Skeletal muscle satellite cell (primary cell): ENCODE measurements around the gene MAMDC2.
"Not testable (repeated sequence)": the region's sequence is repeated elsewhere in the genome, so short reads cannot be mapped to it uniquely, and the experiment has no call there.

Experiments
- H3K27me3 ChIP-seq: 2 replicates; pipeline ENCODE4 v1.7.0; 2013; ENCODE audit warnings: low read length; ENCODE audit not compliant: control insufficient read depth, insufficient read depth
- H3K36me3 ChIP-seq: 2 replicates; pipeline ENCODE4 v1.7.0; 2013; ENCODE audit warnings: mild to moderate bottlenecking, control low read depth, low read length; ENCODE audit not compliant: insufficient read depth
- H3K4me1 ChIP-seq: 2 replicates; pipeline ENCODE4 v1.7.0; 2013; ENCODE audit warnings: low read length; ENCODE audit not compliant: control insufficient read depth, insufficient read depth
- H3K4me2 ChIP-seq: 2 replicates; pipeline ENCODE4 v1.7.0; 2013; ENCODE audit warnings: mild to moderate bottlenecking, low read length
- H3K4me3 ChIP-seq: 2 replicates; pipeline ENCODE4 v1.7.0; 2013; ENCODE audit warnings: low read length
- H3K9ac ChIP-seq: 2 replicates; pipeline ENCODE4 v1.7.0; 2013; ENCODE audit warnings: mild to moderate bottlenecking, low read depth, low read length, moderate library complexity
- H3K9me3 ChIP-seq: replicated peaks from 2 replicates; pipeline ENCODE4 v1.7.0; 2013; ENCODE audit warnings: mild to moderate bottlenecking, control low read depth, low read length

The MAMDC2 gene

DNA sequence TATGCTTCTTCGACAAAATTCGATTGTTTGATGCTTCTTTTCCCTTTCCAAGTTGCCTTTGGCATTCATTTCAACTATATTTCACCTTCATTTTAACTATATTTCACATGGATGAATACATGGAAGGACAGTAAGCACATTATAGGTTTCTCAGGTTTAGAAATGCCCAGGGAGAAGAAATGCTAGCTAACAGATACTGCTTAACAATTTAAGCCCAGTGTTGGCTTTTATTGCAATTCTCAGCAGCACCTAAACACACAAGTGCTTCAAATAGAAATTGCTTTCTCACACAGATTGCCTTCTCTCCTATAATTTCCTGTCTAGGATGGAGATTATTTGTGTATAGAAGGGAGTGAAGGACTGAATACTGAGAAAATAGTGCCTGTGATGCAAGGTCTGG lies 185.0 kb downstream of the MAMDC2 start:
- Histone ChIP-seq H3K36me3 (no peaks in the 10 kb centered on the region), H3K9ac (peak overlapping the region; percentile 17), H3K4me3 (no peak overlapping the region), H3K9me3 (no peaks in the 10 kb centered on the region), H3K4me2 (no peak overlapping the region), H3K27me3 (no peaks in the 10 kb centered on the region), H3K4me1 (peaks cover 21% of the 10 kb centered on the region)

GRCh38 chr9:70229026-70229425 lies 185.4 kb downstream of the MAMDC2 start:
- Histone ChIP-seq H3K9ac (peak overlapping the region; percentile 17), H3K4me3 (no peak overlapping the region), H3K27me3 (no peaks in the 10 kb centered on the region), H3K4me1 (peaks cover 21% of the 10 kb centered on the region), H3K4me2 (no peak overlapping the region), H3K36me3 (no peaks in the 10 kb centered on the region), H3K9me3 (no peaks in the 10 kb centered on the region)

GRCh38 chr9:70229579-70229978 lies 185.9 kb downstream of the MAMDC2 start:
- Histone ChIP-seq H3K9ac (peak overlapping the region; percentile 17), H3K4me1 (peaks cover 21% of the 10 kb centered on the region), H3K27me3 (no peaks in the 10 kb centered on the region), H3K36me3 (no peaks in the 10 kb centered on the region), H3K9me3 (no peaks in the 10 kb centered on the region), H3K4me3 (no peak overlapping the region), H3K4me2 (peak overlapping the region; percentile 24)

GRCh38 chr9:70232476-70232875 lies 188.8 kb downstream of the MAMDC2 start:
- Histone ChIP-seq H3K9ac (no peak overlapping the region), H3K36me3 (no peaks in the 10 kb centered on the region), H3K4me2 (no peak overlapping the region), H3K4me3 (no peak overlapping the region), H3K9me3 (no peaks in the 10 kb centered on the region), H3K27me3 (no peaks in the 10 kb centered on the region), H3K4me1 (peaks cover 21% of the 10 kb centered on the region)

GRCh38 chr9:70234208-70234607 lies 190.6 kb downstream of the MAMDC2 start:
- not testable (repeated sequence) for H3K9ac ChIP-seq, H3K36me3 ChIP-seq, H3K9me3 ChIP-seq, H3K27me3 ChIP-seq, H3K4me3 ChIP-seq, H3K4me2 ChIP-seq
- peaks cover 13% of the 10 kb centered on the region for H3K4me1 ChIP-seq

DNA sequence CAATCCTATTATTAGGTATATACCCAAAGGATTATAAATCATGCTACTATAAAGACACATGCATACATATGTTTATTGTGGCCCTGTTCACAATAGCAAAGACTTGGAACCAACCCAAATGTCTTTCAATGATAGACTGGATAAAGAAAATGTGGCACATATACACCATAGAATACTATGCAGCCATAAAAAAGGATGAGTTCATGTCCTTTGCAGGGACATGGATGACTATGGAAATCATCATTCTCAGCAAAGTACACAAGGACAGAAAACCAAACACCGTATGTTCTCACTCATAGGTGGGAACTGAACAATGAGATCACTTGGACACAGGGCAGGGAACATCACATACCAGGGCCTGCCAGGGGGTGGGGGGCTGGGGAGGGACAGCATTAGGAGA lies 202.3 kb downstream of the MAMDC2 start:
- not testable (repeated sequence) for H3K9ac ChIP-seq, H3K27me3 ChIP-seq, H3K4me1 ChIP-seq, H3K4me2 ChIP-seq, H3K9me3 ChIP-seq, H3K36me3 ChIP-seq, H3K4me3 ChIP-seq

- no peaks in the 10 kb centered on the region for H3K27me3 ChIP-seq
- no peaks in the 10 kb centered on the region for H3K9me3 ChIP-seq
- peaks cover 9% of the 10 kb centered on the region for H3K4me1 ChIP-seq
- no peak overlapping the region for H3K4me2 ChIP-seq
- no peak overlapping the region for H3K9ac ChIP-seq
- no peak overlapping the region for H3K4me3 ChIP-seq
- H3K36me3 ChIP-seq = no peaks in the 10 kb centered on the region
These were observed 206.6 kb downstream of the MAMDC2 start for GRCh38 chr9:70250221-70250620.

- H3K9ac ChIP-seq = peak overlapping the region; percentile 99
- peak overlapping the region; percentile 96 for H3K4me3 ChIP-seq
- H3K4me1 ChIP-seq = peaks cover 41% of the 10 kb centered on the region
These were observed 211.8 kb downstream of the MAMDC2 start for GRCh38 chr9:70255486-70255885.

GRCh38 chr9:70256123-70256551 lies 212.5 kb downstream of the MAMDC2 start:
- H3K4me3 ChIP-seq = peak overlapping the region; percentile 96
- H3K4me1 ChIP-seq = peaks cover 47% of the 10 kb centered on the region
- H3K4me2 ChIP-seq = peak overlapping the region; percentile 94
- no peaks in the 10 kb centered on the region for H3K9me3 ChIP-seq
- peaks cover 10% of the 10 kb centered on the region for H3K36me3 ChIP-seq
- peak overlapping the region; percentile 99 for H3K9ac ChIP-seq
- no peaks in the 10 kb centered on the region for H3K27me3 ChIP-seq

More at GRCh38 chr9:70255486-70255885, 211.8 kb downstream of the MAMDC2 start:
- H3K4me2 ChIP-seq = peak overlapping the region; percentile 94
- no peaks in the 10 kb centered on the region for H3K9me3 ChIP-seq
- peaks cover 5% of the 10 kb centered on the region for H3K36me3 ChIP-seq
- no peaks in the 10 kb centered on the region for H3K27me3 ChIP-seq

GRCh38 chr9:70257502-70257901 lies 213.9 kb downstream of the MAMDC2 start:
- Histone ChIP-seq H3K4me2 (peak overlapping the region; percentile 94), H3K4me1 (peaks cover 60% of the 10 kb centered on the region), H3K9ac (peak overlapping the region; percentile 99), H3K4me3 (peak overlapping the region; percentile 96), H3K36me3 (peaks cover 23% of the 10 kb centered on the region), H3K27me3 (no peaks in the 10 kb centered on the region), H3K9me3 (no peaks in the 10 kb centered on the region)

DNA sequence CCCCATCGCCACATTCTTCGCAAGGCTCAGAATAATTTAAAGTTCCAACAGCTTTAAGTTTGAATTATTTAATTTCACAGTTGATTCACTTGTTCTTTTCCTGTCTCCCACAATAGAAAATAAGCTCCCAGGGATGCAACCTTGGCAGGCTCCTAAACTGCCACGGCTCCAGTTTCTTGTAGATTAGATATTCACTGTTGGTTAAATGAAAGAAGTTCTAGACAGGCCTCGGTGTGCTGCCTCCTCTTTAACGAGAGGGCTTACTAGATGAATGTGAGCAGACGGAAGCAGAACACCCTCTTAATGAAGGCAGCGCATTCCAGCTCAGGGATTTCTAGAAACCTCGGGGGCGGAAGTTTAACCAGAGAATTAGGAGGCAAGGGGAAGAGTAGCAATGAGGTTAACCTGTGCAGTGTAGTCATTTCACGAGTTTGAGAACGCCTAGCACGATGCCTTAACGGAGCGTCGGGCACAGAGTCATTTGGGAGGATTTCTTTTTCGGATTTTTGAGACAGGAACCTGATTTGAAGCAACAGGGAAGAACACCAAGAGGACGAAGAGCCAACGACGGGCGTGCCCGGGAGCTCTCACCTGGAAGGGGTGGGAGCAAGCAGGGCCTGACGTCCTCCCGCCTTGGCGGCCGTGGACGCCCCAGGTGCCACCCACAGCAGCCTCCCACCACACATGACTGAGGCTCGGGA lies 214.5 kb downstream of the MAMDC2 start:
- no peaks in the 10 kb centered on the region for H3K27me3 ChIP-seq
- H3K4me1 ChIP-seq = peaks cover 67% of the 10 kb centered on the region
- peak overlapping the region; percentile 99 for H3K9ac ChIP-seq
- H3K9me3 ChIP-seq = no peaks in the 10 kb centered on the region
- peaks cover 24% of the 10 kb centered on the region for H3K36me3 ChIP-seq
- peak overlapping the region; percentile 96 for H3K4me3 ChIP-seq
- peak overlapping the region; percentile 94 for H3K4me2 ChIP-seq
